HG02884 (cell line): ENCODE measurements around the gene SLC43A3.
A peak's percentile ranks its signal among the peaks of the same experiment; 100 is the strongest.

Source experiments
- ATAC-seq: cut with Tn5 transposase; IDR thresholded peaks from one replicate; pipeline ENCODE4 v1.9.1; 2021; ENCODE audit warnings: mild to moderate bottlenecking, moderate library complexity; ENCODE audit not compliant: unreplicated experiment

SLC43A3 gene

GRCh38 chr11:57430952-57431351, 4.0 kb upstream of the SLC43A3 start:
- no peak for ATAC-seq

GRCh38 chr11:57429946-57430345, 3.0 kb upstream of the SLC43A3 start:
- ATAC-seq, result no peak

GRCh38 chr11:57428643-57429042, 1.7 kb upstream of the SLC43A3 start:
- ATAC-seq, result no peak

GRCh38 chr11:57427727-57428082, 784 bp upstream of the SLC43A3 start:
- ATAC-seq, result no peak

- ATAC-seq, result no peak
Measured at GRCh38 chr11:57426439-57426928, 437 bp downstream of the SLC43A3 start.

- no peak for ATAC-seq
Measured at GRCh38 chr11:57425565-57426438, 1.1 kb downstream of the SLC43A3 start.

GRCh38 chr11:57424792-57425564, 1.9 kb downstream of the SLC43A3 start:
- peak; percentile 90 for ATAC-seq

- no peak for ATAC-seq
Measured at GRCh38 chr11:57424137-57424791, 2.7 kb downstream of the SLC43A3 start.

GRCh38 chr11:57422669-57423068, 4.3 kb downstream of the SLC43A3 start:
- ATAC-seq, result no peak

- ATAC-seq, result no peak
Measured at GRCh38 chr11:57421805-57422204, 5.1 kb downstream of the SLC43A3 start.

- no peak for ATAC-seq
Measured at GRCh38 chr11:57421066-57421465, 5.9 kb downstream of the SLC43A3 start.

GRCh38 chr11:57419146-57419545, 7.8 kb downstream of the SLC43A3 start:
- no peak for ATAC-seq

- ATAC-seq, result no peak
Measured at GRCh38 chr11:57418131-57418530, 8.8 kb downstream of the SLC43A3 start.

- ATAC-seq, result no peak
Measured at GRCh38 chr11:57417056-57417455, 9.9 kb downstream of the SLC43A3 start.

- no peak for ATAC-seq
Measured at GRCh38 chr11:57416436-57416835, 10.5 kb downstream of the SLC43A3 start.

- ATAC-seq, result peak; percentile 48
Measured at GRCh38 chr11:57414612-57415212, 12.2 kb downstream of the SLC43A3 start.

- no peak for ATAC-seq
Measured at GRCh38 chr11:57413681-57414080, 13.2 kb downstream of the SLC43A3 start.

GRCh38 chr11:57410287-57410686, 16.6 kb downstream of the SLC43A3 start:
- ATAC-seq, result no peak

- ATAC-seq, result no peak
Measured at GRCh38 chr11:57409321-57410100, 17.4 kb downstream of the SLC43A3 start.

GRCh38 chr11:57408771-57409170, 18.1 kb downstream of the SLC43A3 start:
- ATAC-seq, result no peak
